Measurements from ENCODE around the gene RAI14. TPM values are rescaled to one million over a fixed set of nuclear protein-coding genes. Genes with fewer than 3 reads are reported as not detected.

RAI14 gene
- total RNA-seq, 2 experiments from 2014 or later: 0.92 to 12.3 TPM

DNA sequence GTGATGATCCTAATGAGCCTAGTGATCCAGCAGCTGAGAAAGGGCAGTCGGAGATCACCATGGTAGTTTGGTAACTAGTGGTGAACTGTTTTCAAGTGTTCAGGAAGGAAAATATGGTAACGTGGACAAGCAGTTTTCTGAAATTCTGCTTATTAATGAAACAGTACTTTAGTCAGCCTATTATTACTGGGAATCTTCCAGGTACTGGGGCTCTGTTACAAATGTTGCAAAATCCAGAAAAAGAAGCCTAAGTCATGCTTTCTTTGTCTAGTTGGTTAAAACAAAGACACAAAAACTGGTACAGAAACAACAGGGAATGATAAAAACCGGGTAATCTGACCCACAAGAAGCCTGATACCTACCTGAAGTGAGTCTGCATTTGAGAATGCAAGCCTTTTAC is 201.0 kb downstream of the RAI14 start:
- intact Hi-C loops (cut with micrococcal nuclease; ENCODE audit: unreplicated experiment): no loop called here
- Histone ChIP-seq H3K4me1 (ENCODE audit: insufficient read depth, low read length, poor library complexity, severe bottlenecking) (peaks cover 11% of the 10 kb centered on the region), H3K9me2 (ENCODE audit: insufficient read depth, low read length) (no peaks in the 10 kb centered on the region), H3K9me3 (ENCODE audit: low read length) (no peaks in the 10 kb centered on the region), H3K27ac (ENCODE audit: low read depth, low read length, poor library complexity, severe bottlenecking) (no peak overlapping the region), H3K79me2 (ENCODE audit: insufficient read depth, low read depth, low read length) (no peaks in the 10 kb centered on the region), H4K20me1 (ENCODE audit: insufficient read depth, low read length) (no peaks in the 10 kb centered on the region), H3K4me2 (ENCODE audit: low read length) (no peak overlapping the region), H3K4me3 (ENCODE audit: low read depth, low read length, poor library complexity, severe bottlenecking) (no peak overlapping the region), H3K36me3 (ENCODE audit: insufficient read depth, low read length) (no peaks in the 10 kb centered on the region), H2AFZ (ENCODE audit: low read length) (no peak overlapping the region)
- no peak for DNase-seq (ENCODE audit: low spot score)
- no TSS peak for BruUV-seq (replicated peaks)
- CTCF ChIA-PET (ENCODE audit: unreplicated experiment): no interaction called here
- TF ChIP-seq, protein P1, sequence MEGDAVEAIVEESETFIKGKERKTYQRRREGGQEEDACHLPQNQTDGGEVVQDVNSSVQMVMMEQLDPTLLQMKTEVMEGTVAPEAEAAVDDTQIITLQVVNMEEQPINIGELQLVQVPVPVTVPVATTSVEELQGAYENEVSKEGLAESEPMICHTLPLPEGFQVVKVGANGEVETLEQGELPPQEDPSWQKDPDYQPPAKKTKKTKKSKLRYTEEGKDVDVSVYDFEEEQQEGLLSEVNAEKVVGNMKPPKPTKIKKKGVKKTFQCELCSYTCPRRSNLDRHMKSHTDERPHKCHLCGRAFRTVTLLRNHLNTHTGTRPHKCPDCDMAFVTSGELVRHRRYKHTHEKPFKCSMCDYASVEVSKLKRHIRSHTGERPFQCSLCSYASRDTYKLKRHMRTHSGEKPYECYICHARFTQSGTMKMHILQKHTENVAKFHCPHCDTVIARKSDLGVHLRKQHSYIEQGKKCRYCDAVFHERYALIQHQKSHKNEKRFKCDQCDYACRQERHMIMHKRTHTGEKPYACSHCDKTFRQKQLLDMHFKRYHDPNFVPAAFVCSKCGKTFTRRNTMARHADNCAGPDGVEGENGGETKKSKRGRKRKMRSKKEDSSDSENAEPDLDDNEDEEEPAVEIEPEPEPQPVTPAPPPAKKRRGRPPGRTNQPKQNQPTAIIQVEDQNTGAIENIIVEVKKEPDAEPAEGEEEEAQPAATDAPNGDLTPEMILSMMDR (conservative IDR thresholded peaks at IDR 0.05; ENCODE audit: low read length): no peak
- POLR2A ChIA-PET: interaction anchor here (1.4 kb wide), 1 partner anchor 28 kb away, joined by 5 read pairs; no protein-coding TSS in a partner anchor

DNA sequence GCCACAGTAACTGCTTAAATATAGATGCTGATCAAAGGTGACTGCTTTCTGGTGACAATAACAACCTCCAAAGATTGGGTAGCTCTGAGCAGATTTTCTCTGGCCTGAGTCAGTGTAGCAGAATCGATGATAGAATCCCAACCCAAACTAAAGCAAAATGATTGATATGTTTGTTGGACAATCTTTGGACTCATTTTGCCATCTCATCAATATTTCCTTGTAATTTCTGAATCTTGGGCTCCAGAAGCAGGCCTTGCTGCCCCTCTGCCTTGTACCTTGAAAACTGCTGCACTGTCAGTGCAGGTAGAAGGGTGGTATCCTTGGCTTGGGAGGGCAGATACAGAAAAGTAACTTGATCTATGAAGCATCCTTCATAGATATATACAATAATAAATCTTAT is 201.8 kb downstream of the RAI14 start:
- ChIA-PET POLR2A (interaction anchor here (1.4 kb wide), 1 partner anchor 29 kb away, joined by 5 read pairs; no protein-coding TSS in a partner anchor), CTCF (ENCODE audit: unreplicated experiment) (no interaction called here)
- no peak overlapping the region for H3K27ac ChIP-seq (ENCODE audit: low read depth, low read length, poor library complexity, severe bottlenecking)
- H4K20me1 ChIP-seq (ENCODE audit: insufficient read depth, low read length): no peaks in the 10 kb centered on the region
- H3K9me3 ChIP-seq (ENCODE audit: low read length): no peaks in the 10 kb centered on the region
- no peak overlapping the region for H3K4me2 ChIP-seq (ENCODE audit: low read length)
- DNase-seq (ENCODE audit: low spot score): no peak
- intact Hi-C loops (cut with micrococcal nuclease; ENCODE audit: unreplicated experiment): no loop called here
- no peak overlapping the region for H3K4me3 ChIP-seq (ENCODE audit: low read depth, low read length, poor library complexity, severe bottlenecking)
- BruUV-seq (replicated peaks): no TSS peak
- no peaks in the 10 kb centered on the region for H3K79me2 ChIP-seq (ENCODE audit: insufficient read depth, low read depth, low read length)
- no peak overlapping the region for H2AFZ ChIP-seq (ENCODE audit: low read length)
- no peaks in the 10 kb centered on the region for H3K9me2 ChIP-seq (ENCODE audit: insufficient read depth, low read length)
- peaks cover 11% of the 10 kb centered on the region for H3K4me1 ChIP-seq (ENCODE audit: insufficient read depth, low read length, poor library complexity, severe bottlenecking)
- H3K36me3 ChIP-seq (ENCODE audit: insufficient read depth, low read length): no peaks in the 10 kb centered on the region
- TF ChIP-seq, protein P1 (conservative IDR thresholded peaks at IDR 0.05; ENCODE audit: low read length): no peak
- no peak for TF ChIP-seq EZH2phosphoT487 (IDR thresholded peaks at IDR 0.05; ENCODE audit: borderline replicate concordance, low read depth, low read length)

DNA sequence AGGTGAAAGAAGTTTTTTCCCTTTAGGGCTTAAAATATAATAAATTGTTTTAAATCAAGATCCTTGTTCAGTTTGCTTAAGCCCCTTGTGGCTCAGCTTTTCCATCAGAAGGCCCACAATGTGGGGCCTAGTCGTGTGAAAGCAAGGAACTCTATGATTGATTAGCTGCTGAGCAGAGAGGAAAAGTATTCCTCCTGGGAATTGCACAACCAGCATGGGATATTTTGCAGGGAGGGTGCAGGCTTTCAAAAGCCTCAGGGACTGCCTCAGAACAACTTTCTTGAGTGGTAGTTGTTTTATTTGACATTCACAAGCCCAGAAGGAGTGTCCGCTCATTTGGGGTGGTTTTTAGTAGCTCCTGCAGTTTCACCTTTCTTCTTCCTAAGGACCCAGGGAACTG is 202.7 kb downstream of the RAI14 start:
- no peaks in the 10 kb centered on the region for H3K9me2 ChIP-seq (ENCODE audit: insufficient read depth, low read length)
- H3K4me2 ChIP-seq (ENCODE audit: low read length): no peak overlapping the region
- H2AFZ ChIP-seq (ENCODE audit: low read length): no peak overlapping the region; the same call in 1 of the 2 replicates
- H3K79me2 ChIP-seq (ENCODE audit: insufficient read depth, low read depth, low read length): no peaks in the 10 kb centered on the region
- ChIA-PET CTCF (ENCODE audit: unreplicated experiment) (no interaction called here), POLR2A (interaction anchor here (0.6 to 1.4 kb wide), 4 partner anchors 10 to 1274 kb away, joined by 3 to 5 read pairs (median 4); no protein-coding TSS in a partner anchor)
- no peaks in the 10 kb centered on the region for H4K20me1 ChIP-seq (ENCODE audit: insufficient read depth, low read length)
- H3K27ac ChIP-seq (ENCODE audit: low read depth, low read length, poor library complexity, severe bottlenecking): no peak overlapping the region
- peaks cover 11% of the 10 kb centered on the region for H3K4me1 ChIP-seq (ENCODE audit: insufficient read depth, low read length, poor library complexity, severe bottlenecking)
- BruUV-seq (replicated peaks): no TSS peak
- intact Hi-C loops (cut with micrococcal nuclease; ENCODE audit: unreplicated experiment): no loop called here
- no peak for TF ChIP-seq EZH2phosphoT487 (IDR thresholded peaks at IDR 0.05; ENCODE audit: borderline replicate concordance, low read depth, low read length)
- TF ChIP-seq, protein P1 (conservative IDR thresholded peaks at IDR 0.05; ENCODE audit: low read length): no peak
- no peak overlapping the region for H3K4me3 ChIP-seq (ENCODE audit: low read depth, low read length, poor library complexity, severe bottlenecking)
- H3K9me3 ChIP-seq (ENCODE audit: low read length): no peaks in the 10 kb centered on the region
- H3K36me3 ChIP-seq (ENCODE audit: insufficient read depth, low read length): no peaks in the 10 kb centered on the region
- no peak for DNase-seq (ENCODE audit: low spot score)
